WI38 (cell line): Measurements from ENCODE around the gene ZEB1.

Experiments
- H3K4me3 ChIP-seq: 2 replicates; pipeline ENCODE4 v1.5.1; 2011; ENCODE audit warnings: low read depth, mild to moderate bottlenecking, control low read depth, low read length
- TF ChIP-seq, protein P1 (sequence below): IDR thresholded peaks from 2 replicates; pipeline ENCODE4 v1.5.1; 2012; ENCODE audit warnings: low read depth, mild to moderate bottlenecking, control low read depth, low read length

Gene ZEB1

DNA sequence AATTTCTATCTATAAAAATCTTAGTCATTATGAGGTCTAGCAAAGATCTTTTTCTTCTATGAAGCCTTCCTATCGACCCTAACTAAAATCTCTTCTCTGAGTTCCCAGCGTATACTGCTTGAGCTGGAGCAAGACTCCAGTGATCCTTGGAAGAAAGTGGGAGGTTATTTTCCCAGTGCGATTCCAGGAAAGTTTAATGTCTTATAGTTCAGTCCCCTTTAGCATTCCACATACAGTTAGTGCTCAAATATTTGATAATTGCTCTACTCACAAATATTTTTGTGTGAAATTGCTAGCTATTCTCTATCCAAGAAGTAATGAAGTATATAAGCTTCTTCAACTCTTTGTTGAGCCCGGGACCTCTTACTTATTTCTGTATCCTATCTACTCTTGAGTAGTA is 47.7 kb downstream of the ZEB1 start:
- H3K4me3 ChIP-seq: no peak overlapping the region
- TF ChIP-seq, protein P1, sequence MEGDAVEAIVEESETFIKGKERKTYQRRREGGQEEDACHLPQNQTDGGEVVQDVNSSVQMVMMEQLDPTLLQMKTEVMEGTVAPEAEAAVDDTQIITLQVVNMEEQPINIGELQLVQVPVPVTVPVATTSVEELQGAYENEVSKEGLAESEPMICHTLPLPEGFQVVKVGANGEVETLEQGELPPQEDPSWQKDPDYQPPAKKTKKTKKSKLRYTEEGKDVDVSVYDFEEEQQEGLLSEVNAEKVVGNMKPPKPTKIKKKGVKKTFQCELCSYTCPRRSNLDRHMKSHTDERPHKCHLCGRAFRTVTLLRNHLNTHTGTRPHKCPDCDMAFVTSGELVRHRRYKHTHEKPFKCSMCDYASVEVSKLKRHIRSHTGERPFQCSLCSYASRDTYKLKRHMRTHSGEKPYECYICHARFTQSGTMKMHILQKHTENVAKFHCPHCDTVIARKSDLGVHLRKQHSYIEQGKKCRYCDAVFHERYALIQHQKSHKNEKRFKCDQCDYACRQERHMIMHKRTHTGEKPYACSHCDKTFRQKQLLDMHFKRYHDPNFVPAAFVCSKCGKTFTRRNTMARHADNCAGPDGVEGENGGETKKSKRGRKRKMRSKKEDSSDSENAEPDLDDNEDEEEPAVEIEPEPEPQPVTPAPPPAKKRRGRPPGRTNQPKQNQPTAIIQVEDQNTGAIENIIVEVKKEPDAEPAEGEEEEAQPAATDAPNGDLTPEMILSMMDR: no peak

DNA sequence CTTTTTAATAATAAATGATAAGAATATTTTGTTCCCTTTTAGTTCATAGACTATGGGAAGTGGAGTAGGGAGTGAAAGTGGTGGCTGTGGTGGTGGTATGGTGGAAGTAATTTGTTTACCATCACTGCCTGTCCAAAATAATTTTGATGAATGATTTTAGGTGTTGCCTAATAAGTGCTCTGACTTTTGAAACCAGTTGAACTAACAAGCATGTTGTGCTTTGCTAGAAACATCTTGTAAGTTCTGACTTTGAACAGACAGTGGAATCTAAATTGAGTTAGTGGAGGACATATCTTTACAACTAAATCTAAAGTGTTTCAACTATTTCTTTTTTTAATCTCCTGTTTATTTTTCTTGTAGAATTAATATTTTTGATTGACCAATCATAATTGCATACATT is 49.7 kb downstream of the ZEB1 start:
- TF ChIP-seq, protein P1: no peak
- H3K4me3 ChIP-seq: no peak overlapping the region

DNA sequence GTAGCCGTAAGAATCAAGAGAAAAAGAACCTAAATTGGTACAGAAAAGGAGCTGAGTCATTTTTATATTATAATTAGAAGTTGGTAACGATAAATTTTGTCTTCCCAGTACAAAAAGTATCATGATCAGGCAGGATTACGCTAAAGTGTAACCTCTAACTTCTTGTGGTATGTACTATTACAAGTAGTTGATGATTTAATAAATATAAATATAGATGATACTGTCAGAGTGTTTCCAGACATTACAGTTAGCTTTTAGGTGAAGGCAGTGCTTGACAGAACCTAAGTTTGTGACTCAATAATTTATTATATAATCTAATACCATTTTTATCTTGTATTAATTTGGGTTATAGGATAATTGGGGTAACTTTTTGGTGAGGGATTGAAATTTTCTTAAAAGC is 53.4 kb downstream of the ZEB1 start:
- H3K4me3 ChIP-seq: no peak overlapping the region
- TF ChIP-seq, protein P1: no peak

DNA sequence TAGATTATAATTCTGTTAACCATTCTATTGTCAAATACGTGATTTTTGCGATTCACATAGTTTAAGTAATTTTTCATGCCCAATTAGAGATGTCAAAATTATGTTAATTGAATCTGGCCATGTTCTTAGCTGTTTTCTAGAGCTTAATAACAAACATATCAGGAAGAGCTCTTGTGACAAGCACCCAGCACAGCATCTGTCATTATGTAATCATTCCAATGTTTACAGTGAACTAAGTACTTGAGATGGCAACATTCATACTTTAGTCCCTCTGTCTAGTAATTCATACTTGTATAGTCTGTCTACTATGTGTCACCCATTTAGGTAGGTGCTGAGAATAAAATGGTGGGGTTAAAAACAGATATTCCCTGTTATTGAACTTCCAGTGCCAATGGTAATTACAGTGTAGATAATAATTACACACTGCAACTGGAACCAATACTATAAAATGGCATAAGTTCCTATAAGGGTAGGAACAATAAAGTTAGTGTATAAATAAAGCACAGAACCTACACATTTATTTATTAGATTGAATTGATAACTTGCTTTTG is 55.2 kb downstream of the ZEB1 start:
- H3K4me3 ChIP-seq: no peak overlapping the region
- TF ChIP-seq, protein P1: no peak

DNA sequence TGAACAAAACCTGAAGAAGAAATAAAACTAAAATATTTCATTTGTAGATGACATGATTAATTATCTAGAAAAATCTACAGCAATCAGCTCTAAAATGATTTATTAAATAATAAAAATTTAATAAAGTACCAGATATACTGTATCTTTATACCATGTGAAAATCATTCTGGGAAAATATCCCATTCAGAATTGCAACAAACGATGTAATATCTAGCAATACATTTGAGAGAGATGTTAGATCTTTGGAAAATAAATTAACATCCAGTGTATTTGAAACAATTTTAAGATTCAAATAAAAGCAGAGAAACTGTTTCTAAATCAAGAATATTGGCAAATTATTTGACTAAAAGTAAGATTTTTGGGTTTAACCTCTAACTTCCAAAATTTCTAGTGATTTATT is 62.2 kb downstream of the ZEB1 start:
- H3K4me3 ChIP-seq: no peak overlapping the region
- TF ChIP-seq, protein P1: no peak

DNA sequence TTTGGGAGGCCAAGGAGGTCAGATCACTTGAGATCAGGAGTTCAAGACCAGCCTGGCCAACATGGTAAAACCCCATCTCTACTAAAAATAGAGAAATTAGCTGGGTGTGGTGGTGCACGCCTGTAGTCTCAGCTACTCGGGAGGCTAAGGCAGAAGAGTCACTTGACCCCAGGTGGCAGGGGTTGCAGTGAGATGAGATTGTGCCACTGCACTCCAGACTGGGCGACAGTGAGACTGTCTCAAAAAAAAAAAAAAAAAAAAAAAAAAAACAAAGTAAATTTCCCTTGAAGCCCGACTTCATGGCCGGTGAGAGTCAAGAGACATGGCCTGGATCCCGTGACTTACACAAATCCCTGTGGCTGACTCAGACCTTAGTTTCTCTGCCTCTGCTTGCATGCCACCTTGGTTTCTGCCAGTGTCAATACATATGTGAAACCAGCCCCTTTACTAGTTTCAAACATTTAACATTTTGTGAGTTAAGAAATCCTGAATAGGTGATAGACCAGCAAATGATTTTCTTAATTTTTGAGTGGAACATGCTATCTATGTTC is 62.8 kb downstream of the ZEB1 start:
- no peak overlapping the region for H3K4me3 ChIP-seq
- TF ChIP-seq, protein P1: no peak

DNA sequence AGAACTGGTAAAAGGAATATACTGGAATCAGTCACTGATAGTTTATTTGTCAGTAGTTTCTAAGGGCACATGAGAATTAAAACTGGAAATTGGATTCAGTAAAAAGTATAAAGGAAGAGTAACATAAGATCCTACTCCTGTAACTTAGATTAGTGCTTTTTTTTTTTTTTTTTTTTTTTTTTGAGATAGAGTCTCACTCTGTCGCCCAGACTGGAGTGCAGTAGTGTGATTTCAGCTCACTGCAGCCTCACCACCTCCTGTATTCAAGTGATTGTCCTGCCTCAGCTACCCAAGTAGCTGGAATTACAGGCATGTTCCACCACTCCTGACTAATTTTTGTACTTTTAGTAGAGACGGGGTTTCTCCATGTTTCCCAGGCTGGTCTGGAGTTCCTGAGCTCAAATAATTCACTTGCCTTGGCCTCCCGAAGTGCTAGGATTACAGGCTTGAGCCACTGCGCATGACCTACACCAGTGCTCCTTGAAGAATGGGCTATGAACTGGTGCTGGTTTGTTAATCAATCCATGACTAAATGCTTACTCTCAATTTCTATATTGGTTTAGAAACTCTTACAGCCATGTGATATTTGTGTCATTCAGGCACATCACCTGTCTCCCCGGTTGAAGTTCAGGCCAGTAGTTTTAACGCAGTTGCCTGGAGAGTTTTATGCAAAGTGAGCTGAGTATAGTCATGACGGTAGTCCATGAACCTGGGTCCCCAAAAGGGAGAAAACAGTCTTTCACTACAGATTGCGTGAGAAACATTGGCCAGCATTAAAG is 65.0 kb downstream of the ZEB1 start:
- TF ChIP-seq, protein P1: no peak
- H3K4me3 ChIP-seq: no peak overlapping the region
